ENCODE data around the gene ASB5.
"Not testable (repeated sequence)": the region's sequence is repeated elsewhere in the genome, so short reads cannot be mapped to it uniquely, and the experiment has no call there.

- not testable (repeated sequence) for TF ChIP-seq EZH2 (IDR thresholded peaks at IDR 0.05; ENCODE audit: borderline replicate concordance, low read length); CTCF (IDR thresholded peaks at IDR 0.05; ENCODE audit: low read length)
These were observed 56.7 kb downstream of the ASB5 start for GRCh38 chr4:176212351-176212750.
